HEK293 (cell line): ENCODE data around the gene HDAC7.

ENCODE experiments used
- ZBTB8A ChIP-seq: fragments of 450-650 bp; formaldehyde crosslinking; IDR thresholded peaks from 2 replicates; pipeline ENCODE4 v1.5.1; 2016; ENCODE audit warnings: missing biosample characterization, missing genetic modification characterization
- ZNF133 ChIP-seq: fragments of 450-650 bp; formaldehyde crosslinking; IDR thresholded peaks from 2 replicates; pipeline ENCODE4 v1.5.1; 2016; ENCODE audit warnings: missing biosample characterization, missing genetic modification characterization
- ZNF514 ChIP-seq: fragments of 450-650 bp; formaldehyde crosslinking; IDR thresholded peaks from 2 replicates; pipeline ENCODE4 v1.5.1; 2016; ENCODE audit warnings: missing biosample characterization, missing genetic modification characterization
- ZNF677 ChIP-seq: fragments of 450-650 bp; IDR thresholded peaks from 2 replicates; pipeline ENCODE4 v1.5.0; 2018; ENCODE audit warnings: missing biosample characterization, mild to moderate bottlenecking, missing genetic modification characterization, moderate library complexity
- ZNF776 ChIP-seq: fragments of 450-650 bp; formaldehyde crosslinking; IDR thresholded peaks from 2 replicates; pipeline ENCODE4 v1.5.0; 2017; ENCODE audit warnings: missing biosample characterization, missing genetic modification characterization, borderline replicate concordance

DNA sequence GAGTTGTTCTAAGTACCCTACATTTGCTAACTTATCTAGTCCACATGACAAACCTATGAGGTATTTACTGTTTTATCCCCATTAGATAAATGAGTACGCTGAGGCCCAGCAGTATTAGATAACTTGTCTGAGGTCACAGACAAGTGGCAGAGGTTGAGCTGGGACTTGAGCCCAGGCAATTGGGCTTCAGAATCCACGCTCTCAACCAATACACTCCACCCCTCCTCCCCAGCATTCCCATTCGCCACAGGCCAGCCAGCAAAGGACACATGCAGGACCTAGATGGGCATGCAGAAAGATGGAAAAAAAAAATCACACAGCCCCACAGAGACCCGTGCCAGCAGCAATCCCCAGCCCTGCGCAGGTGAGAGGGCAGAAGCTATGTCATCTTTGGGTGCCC is 12.4 kb downstream of the HDAC7 start:
- no peak for TF ChIP-seq ZBTB8A
- no peak for TF ChIP-seq ZNF514
- no peak for TF ChIP-seq ZNF776 (tag by site-specific recombination)
- TF ChIP-seq ZNF133 (tag by site-specific recombination): no peak
- no peak for TF ChIP-seq ZNF677 (tag by site-specific recombination)
